GM10266 (cell line): Measurements from ENCODE around the gene CEP126.

Experiments used
- DNase-seq: peaks from one replicate; pipeline ENCODE4 v3.0.0; 2012; ENCODE audit errors: extremely low spot score
- TF ChIP-seq, protein P1 (sequence below): IDR thresholded peaks from 2 replicates; pipeline ENCODE4 v1.5.1; 2012; ENCODE audit warnings: mild to moderate bottlenecking, low read depth; ENCODE audit not compliant: control insufficient read depth, insufficient read depth; ENCODE audit errors: missing control alignments

Gene CEP126

DNA sequence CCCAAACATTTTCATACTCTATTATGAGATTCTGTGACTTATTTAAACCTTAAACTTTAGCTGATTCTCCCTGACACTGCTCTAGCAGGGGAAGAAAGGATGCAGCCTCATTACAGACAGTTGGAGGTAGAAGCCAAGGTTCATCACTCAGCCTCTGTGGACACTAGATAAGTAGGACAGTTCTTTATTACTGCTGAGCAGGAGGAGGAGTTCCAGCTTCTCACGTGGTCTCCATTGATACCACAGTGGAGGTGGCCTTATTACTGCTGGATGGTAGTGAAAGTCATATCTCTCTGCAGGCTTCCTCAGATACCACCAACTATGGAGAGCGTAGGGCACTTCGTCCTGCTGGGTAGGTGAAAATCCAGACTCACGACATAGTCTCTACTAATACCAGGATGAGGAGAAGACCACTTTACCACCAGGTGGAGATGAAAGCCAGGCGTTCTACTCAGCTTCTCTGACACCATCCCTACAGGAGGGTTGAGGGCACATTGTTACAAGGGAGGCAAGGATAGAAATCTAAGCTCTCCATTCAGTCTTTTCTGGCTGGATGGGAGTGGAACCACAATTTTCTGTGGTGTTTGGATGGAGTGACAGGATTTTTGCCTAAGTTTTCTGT, 14.6 kb downstream of the CEP126 start:
- TF ChIP-seq, protein P1, sequence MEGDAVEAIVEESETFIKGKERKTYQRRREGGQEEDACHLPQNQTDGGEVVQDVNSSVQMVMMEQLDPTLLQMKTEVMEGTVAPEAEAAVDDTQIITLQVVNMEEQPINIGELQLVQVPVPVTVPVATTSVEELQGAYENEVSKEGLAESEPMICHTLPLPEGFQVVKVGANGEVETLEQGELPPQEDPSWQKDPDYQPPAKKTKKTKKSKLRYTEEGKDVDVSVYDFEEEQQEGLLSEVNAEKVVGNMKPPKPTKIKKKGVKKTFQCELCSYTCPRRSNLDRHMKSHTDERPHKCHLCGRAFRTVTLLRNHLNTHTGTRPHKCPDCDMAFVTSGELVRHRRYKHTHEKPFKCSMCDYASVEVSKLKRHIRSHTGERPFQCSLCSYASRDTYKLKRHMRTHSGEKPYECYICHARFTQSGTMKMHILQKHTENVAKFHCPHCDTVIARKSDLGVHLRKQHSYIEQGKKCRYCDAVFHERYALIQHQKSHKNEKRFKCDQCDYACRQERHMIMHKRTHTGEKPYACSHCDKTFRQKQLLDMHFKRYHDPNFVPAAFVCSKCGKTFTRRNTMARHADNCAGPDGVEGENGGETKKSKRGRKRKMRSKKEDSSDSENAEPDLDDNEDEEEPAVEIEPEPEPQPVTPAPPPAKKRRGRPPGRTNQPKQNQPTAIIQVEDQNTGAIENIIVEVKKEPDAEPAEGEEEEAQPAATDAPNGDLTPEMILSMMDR = no peak
- DNase-seq = no peak

- no peak for DNase-seq
- TF ChIP-seq, protein P1 = no peak
Observed at GRCh38 chr11:101931692-101932091, 16.9 kb downstream of the CEP126 start.

DNA sequence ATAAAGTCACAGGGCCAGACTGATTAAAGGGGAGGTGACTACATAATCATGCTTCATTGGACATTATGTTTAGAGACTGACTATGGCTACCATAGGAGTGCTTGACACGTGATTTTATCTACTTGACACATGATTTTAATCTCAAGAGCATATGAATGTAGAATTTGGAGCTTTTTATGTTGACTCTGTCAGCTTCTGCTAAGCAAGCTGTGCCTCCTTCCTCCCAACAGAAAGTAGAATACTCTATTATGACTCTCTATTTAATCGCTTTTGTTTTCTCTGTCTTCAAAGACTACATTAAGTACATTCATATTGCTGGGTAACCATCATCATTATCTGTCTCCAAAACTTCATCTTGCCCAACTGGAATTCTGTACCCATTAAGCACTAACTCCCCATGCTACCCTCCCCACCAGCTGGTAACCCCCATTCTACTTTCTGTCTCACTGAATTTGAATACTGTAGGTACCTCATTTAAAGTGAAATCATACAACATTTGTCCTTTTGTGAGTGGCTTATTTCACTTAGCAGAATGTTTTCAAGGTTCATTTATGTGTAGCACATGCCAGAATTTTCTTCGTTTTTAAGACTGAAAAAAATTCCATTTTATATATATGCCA, 26.2 kb downstream of the CEP126 start:
- DNase-seq = no peak
- TF ChIP-seq, protein P1 = no peak

DNA sequence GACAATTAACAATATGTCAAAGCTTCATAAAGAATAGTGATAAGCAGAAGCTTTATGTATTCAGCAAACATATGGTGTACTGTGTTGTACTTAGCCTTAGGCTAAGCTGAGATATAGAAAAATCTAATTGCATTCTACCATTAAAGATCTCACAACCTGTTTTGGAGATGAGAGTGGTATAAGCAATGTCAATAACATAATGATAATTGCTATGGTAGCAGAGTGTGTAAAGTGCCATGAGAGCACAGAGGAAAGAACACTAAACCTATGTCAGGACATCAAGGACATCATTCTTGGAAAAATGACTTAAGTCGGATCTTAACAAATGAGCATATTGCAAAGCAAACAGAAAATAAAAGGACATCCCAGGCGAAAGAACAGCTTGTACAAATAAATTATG, 30.1 kb downstream of the CEP126 start:
- DNase-seq = no peak
- TF ChIP-seq, protein P1 = no peak

DNA sequence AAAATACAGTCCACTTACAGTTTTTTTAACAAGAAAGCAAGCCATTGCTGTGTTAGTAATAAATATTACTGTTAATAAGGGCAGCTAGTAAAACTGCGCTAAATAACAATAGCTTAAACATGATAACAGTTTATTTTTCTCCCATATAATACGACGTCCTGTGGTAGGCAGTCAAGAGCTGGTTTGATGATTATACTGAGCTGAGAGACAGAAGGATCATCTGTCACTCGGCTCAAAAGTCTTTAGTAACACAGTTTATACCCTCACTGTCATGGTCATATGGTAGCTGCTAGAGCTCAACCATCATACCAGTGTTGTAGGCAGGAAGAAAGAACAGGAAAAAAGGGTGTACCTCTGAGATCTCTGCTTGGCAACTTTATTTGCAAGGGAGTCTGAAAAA, 30.6 kb downstream of the CEP126 start:
- DNase-seq = no peak
- TF ChIP-seq, protein P1 = no peak

- DNase-seq = no peak
- TF ChIP-seq, protein P1 = no peak
Observed at GRCh38 chr11:101949680-101950220, 34.9 kb downstream of the CEP126 start.

- TF ChIP-seq, protein P1 = no peak
- DNase-seq = no peak
Observed at GRCh38 chr11:101955278-101955677, 40.5 kb downstream of the CEP126 start.
